Transverse colon (tissue), 4 donors: ENCODE results near the gene FRMD3. TPM values are rescaled to one million over a fixed set of nuclear protein-coding genes. Genes with fewer than 3 reads are reported as not detected.

ENCODE experiments used
- DNase-seq: peaks from one replicate; pipeline ENCODE4 v3.0.0-alpha.2; 2019
- H3K27ac ChIP-seq, 4 donors: fragments of 200-600 bp; sonication (generic); 2 replicates each; pipeline ENCODE4 v1.5.1; 2016 to 2018; ENCODE audit warnings: inconsistent platforms in 4 of 4
- H3K27me3 ChIP-seq: fragments of 200-600 bp; sonication (generic); 2 replicates; pipeline ENCODE4 v1.5.1; 2017; ENCODE audit warnings: inconsistent platforms
- H3K36me3 ChIP-seq, 4 donors: fragments of 200-600 bp; sonication (generic); 2 replicates each; pipeline ENCODE4 v1.5.1; 2017 to 2019; ENCODE audit warnings: inconsistent platforms in 4 of 4
- H3K4me1 ChIP-seq, 4 donors: fragments of 200-600 bp; sonication (generic); 2 replicates each; pipeline ENCODE4 v1.5.1; 2017 to 2020; ENCODE audit warnings: inconsistent platforms in 4 of 4
- H3K4me3 ChIP-seq, 4 donors: fragments of 200-600 bp; sonication (generic); 1 replicate in 1 of 4; 2 replicates in 3 of 4; pipeline versions ENCODE4 v1.5.1 to v1.6.1; 2017 to 2019; ENCODE audit warnings: inconsistent platforms in 4 of 4
- H3K9me3 ChIP-seq, 2 donors: fragments of 200-600 bp; sonication (generic); 2 replicates each; pipeline ENCODE4 v1.5.1; 2017 to 2019; ENCODE audit warnings: inconsistent platforms in 2 of 2
- EP300 ChIP-seq: sonication (generic); formaldehyde crosslinking; IDR thresholded peaks from one replicate; pipeline ENCODE4 v1.6.1; 2017; ENCODE audit warnings: antibody characterized with exemption, low read depth
- POLR2A ChIP-seq: fragments of 450-650 bp; IDR thresholded peaks from one replicate; pipeline ENCODE4 v1.6.1; 2016; ENCODE audit warnings: antibody characterized with exemption, mild to moderate bottlenecking, moderate library complexity
- POLR2AphosphoS5 ChIP-seq, 3 donors: sonication (generic); formaldehyde crosslinking; IDR thresholded peaks; one replicate each; pipeline ENCODE4 v1.6.1; 2016; ENCODE audit warnings: antibody characterized with exemption in 3 of 3
- WGBS, 2 donors: methylation state at CpG; one replicate each; pipeline ENCODE4 v1.1.5; 2018; ENCODE audit warnings: low coverage in 1 of 2; 5-methylcytosine and 5-hydroxymethylcytosine counted together
- in situ Hi-C, 4 donors: fragments of 200-750 bp; cut with MboI; loops; one replicate each; pipeline versions ENCODE4 v1.15.0 to v1.15.1; 2017; ENCODE audit warnings: low sequenced_read_pairs in 3 of 4, low pct_ligation_motif_present in 1 of 4, low pct_unique_long_range_greater_than_20kb in 1 of 4
- intact Hi-C: fragments of 100-400 bp; cut with DNase I; formaldehyde crosslinking; loops from one replicate; pipeline ENCODE4 v1.15.1; 2023; ENCODE audit warnings: low total_unique reads
- total RNA-seq, 4 donors: library from RNA; depleted of rRNA; stranded (reverse); fragments of >200 nt; gene quantifications; one replicate each; pipeline ENCODE4 v1.1.0, GENCODE V29; 2016
- TF ChIP-seq, protein P1 (sequence below), 5 experiments: fragments of 200-600 bp in 3 of 5; fragments of 450-650 bp in 2 of 5; sonication (generic) in 3 of 5; IDR thresholded peaks; 1 replicate in 2 of 5; 2 replicates in 3 of 5; pipeline ENCODE4 v1.5.1; 2016 to 2017; ENCODE audit warnings: antibody characterized with exemption in 5 of 5, inconsistent platforms in 3 of 5, mild to moderate bottlenecking in 2 of 5, moderate library complexity in 1 of 5

The FRMD3 gene
- total RNA-seq, 4 donors from 2014 or later, result 5.8 to 37.0 (median 18.1) TPM

DNA sequence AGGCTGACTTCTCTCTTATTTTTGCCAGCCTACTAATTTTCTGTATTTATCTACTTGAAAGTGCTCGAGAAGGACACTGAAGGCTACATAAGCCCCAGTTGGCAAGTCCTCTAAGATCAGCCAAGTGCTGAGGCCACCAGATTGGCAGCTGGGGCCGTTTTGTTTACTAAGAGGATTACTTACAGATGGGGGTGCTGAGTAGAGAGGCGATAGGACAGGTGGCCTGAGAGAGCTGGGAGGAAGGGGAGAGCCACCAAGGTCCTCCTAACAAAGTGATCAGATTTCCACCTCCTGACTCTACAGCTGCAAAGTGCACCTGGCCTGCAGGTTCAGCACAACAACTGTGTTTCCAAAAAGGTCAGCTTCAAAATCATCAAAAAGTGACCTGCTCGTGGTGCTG lies 32.9 kb downstream of the FRMD3 start:
- Histone ChIP-seq H3K27me3 (no peaks in the 10 kb centered on the region), H3K36me3 (no peaks in the 10 kb centered on the region), H3K9me3 (no peaks in the 10 kb centered on the region), H3K27ac (no peak overlapping the region), H3K4me1 (no peaks in the 10 kb centered on the region), H3K4me3 (no peak overlapping the region)
- 55 to 67% methylated on average over 2 to 4 of the region's 4 CpGs for WGBS, 2 donors
- in situ Hi-C loops (no loop called here), intact Hi-C loops (no loop called here)
- no peak for TF ChIP-seq POLR2A
- no peak for TF ChIP-seq EP300
- TF ChIP-seq POLR2AphosphoS5 (IDR thresholded peaks at IDR 0.05), result no peak
- TF ChIP-seq, protein P1, sequence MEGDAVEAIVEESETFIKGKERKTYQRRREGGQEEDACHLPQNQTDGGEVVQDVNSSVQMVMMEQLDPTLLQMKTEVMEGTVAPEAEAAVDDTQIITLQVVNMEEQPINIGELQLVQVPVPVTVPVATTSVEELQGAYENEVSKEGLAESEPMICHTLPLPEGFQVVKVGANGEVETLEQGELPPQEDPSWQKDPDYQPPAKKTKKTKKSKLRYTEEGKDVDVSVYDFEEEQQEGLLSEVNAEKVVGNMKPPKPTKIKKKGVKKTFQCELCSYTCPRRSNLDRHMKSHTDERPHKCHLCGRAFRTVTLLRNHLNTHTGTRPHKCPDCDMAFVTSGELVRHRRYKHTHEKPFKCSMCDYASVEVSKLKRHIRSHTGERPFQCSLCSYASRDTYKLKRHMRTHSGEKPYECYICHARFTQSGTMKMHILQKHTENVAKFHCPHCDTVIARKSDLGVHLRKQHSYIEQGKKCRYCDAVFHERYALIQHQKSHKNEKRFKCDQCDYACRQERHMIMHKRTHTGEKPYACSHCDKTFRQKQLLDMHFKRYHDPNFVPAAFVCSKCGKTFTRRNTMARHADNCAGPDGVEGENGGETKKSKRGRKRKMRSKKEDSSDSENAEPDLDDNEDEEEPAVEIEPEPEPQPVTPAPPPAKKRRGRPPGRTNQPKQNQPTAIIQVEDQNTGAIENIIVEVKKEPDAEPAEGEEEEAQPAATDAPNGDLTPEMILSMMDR (IDR thresholded peaks at IDR 0.05), result no peak
- no peak for DNase-seq

DNA sequence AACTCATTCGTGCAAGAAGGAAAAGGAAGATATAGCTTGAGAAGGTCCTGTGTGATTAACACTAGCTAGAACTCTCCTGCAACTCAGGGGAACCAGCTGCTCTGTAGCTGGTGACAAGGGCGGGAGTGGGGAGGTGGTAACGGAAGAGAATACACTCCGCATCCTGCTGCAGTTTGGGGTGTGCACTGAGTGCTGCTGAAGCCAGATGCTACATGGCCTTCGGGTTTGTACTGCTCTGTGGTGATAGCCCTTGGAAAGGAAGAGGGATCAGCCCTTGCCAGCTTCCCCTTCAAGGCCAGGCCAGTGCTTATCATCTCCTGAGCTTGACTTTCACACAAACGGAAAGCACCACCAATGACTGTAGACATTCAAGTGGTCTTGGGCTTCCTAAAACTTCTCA lies 34.3 kb downstream of the FRMD3 start:
- DNase-seq, result no peak
- H3K9me3 ChIP-seq, result no peaks in the 10 kb centered on the region
- in situ Hi-C loops, result no loop called here
- H3K4me1 ChIP-seq, result no peaks in the 10 kb centered on the region
- no peaks in the 10 kb centered on the region for H3K36me3 ChIP-seq
- H3K27me3 ChIP-seq, result no peaks in the 10 kb centered on the region
- intact Hi-C loops, result no loop called here
- TF ChIP-seq POLR2AphosphoS5 (IDR thresholded peaks at IDR 0.05), result no peak
- TF ChIP-seq, protein P1 (IDR thresholded peaks at IDR 0.05), result no peak
- no peak for TF ChIP-seq EP300
- TF ChIP-seq POLR2A, result no peak
- WGBS, 2 donors, result 87 to 90% methylated on average over 4 to 6 of the region's 6 CpGs
- no peak overlapping the region for H3K4me3 ChIP-seq
- no peak overlapping the region for H3K27ac ChIP-seq

DNA sequence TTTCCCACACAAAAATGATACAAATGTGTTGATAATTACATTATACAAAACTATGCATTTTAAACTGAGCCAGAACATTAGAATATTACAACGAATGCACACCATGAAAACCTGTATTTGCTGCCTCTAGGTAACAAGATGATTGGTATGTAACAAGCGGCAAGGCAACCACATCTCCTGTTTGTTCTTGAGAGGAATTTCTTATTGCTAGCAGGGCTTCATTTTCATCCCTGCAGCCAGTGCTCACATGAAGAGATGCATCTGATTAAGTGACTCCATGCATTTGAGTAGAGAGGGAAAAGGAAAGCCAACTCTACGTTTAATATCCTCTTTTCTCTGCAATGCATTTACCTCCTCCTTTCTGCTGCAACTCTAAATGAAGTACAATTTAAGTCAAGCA lies 36.6 kb downstream of the FRMD3 start:
- H3K27ac ChIP-seq, result no peak overlapping the region
- 71 to 73% methylated on average over 3 of the region's 3 CpGs for WGBS, 2 donors
- no peaks in the 10 kb centered on the region for H3K36me3 ChIP-seq
- no peaks in the 10 kb centered on the region for H3K4me1 ChIP-seq
- no peaks in the 10 kb centered on the region for H3K27me3 ChIP-seq
- H3K9me3 ChIP-seq, result no peaks in the 10 kb centered on the region
- intact Hi-C loops (no loop called here), in situ Hi-C loops (no loop called here)
- DNase-seq, result no peak
- TF ChIP-seq POLR2A (no peak), EP300 (no peak), POLR2AphosphoS5 (IDR thresholded peaks at IDR 0.05) (no peak)
- TF ChIP-seq, protein P1 (IDR thresholded peaks at IDR 0.05), result no peak
- H3K4me3 ChIP-seq, result no peak overlapping the region

DNA sequence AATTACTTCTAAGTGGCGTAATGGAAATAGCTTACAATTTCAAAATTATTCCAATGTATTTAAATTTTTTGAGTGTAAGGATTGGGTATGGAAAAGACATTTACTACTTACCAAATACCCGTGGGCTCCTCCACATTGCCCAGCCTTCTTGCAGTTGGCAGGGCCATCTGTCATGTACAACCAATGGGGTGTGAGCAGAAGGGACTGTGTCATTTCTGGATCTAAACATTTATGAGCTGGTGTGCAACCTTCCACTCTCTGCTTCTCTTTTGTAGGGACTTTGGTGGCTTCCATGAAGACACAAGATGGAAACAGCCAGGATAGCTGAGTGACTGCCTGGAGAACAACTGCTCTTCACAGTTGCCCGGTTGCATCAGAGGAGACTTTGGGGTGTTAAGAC lies 40.8 kb downstream of the FRMD3 start:
- H3K4me1 ChIP-seq, result no peaks in the 10 kb centered on the region
- TF ChIP-seq POLR2AphosphoS5 (IDR thresholded peaks at IDR 0.05), result no peak
- TF ChIP-seq, protein P1 (IDR thresholded peaks at IDR 0.05), result no peak
- TF ChIP-seq EP300, result no peak
- TF ChIP-seq POLR2A, result no peak
- 93 to 97% methylated on average over 2 to 3 of the region's 3 CpGs for WGBS, 2 donors
- H3K4me3 ChIP-seq, result no peak overlapping the region
- in situ Hi-C loops (no loop called here), intact Hi-C loops (no loop called here)
- no peak for DNase-seq
- H3K27ac ChIP-seq, result no peak overlapping the region
- H3K36me3 ChIP-seq, result no peaks in the 10 kb centered on the region
- H3K27me3 ChIP-seq, result no peaks in the 10 kb centered on the region
- no peaks in the 10 kb centered on the region for H3K9me3 ChIP-seq
